B cell (primary cell): ENCODE measurements around the gene ACTL8.

Source experiments
- EZH2 ChIP-seq: IDR thresholded peaks from 2 replicates; pipeline ENCODE4 v1.6.1; 2012; ENCODE audit warnings: borderline replicate concordance, low read depth, mild to moderate bottlenecking, moderate library complexity, low read length; ENCODE audit not compliant: insufficient read depth, poor library complexity, severe bottlenecking
- TF ChIP-seq, protein P1 (sequence below): fragments of 200-600 bp; IDR thresholded peaks from one replicate; pipeline ENCODE4 v1.8.0; 2022; ENCODE audit warnings: antibody characterized with exemption, mild to moderate bottlenecking

GRCh38 chr1:17819129-17819802, 64.1 kb downstream of the ACTL8 start:
- TF ChIP-seq, protein P1, sequence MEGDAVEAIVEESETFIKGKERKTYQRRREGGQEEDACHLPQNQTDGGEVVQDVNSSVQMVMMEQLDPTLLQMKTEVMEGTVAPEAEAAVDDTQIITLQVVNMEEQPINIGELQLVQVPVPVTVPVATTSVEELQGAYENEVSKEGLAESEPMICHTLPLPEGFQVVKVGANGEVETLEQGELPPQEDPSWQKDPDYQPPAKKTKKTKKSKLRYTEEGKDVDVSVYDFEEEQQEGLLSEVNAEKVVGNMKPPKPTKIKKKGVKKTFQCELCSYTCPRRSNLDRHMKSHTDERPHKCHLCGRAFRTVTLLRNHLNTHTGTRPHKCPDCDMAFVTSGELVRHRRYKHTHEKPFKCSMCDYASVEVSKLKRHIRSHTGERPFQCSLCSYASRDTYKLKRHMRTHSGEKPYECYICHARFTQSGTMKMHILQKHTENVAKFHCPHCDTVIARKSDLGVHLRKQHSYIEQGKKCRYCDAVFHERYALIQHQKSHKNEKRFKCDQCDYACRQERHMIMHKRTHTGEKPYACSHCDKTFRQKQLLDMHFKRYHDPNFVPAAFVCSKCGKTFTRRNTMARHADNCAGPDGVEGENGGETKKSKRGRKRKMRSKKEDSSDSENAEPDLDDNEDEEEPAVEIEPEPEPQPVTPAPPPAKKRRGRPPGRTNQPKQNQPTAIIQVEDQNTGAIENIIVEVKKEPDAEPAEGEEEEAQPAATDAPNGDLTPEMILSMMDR = no peak
- TF ChIP-seq EZH2 = no peak
